Endothelial cell (in vitro differentiated cells): ENCODE measurements around the gene DIS3L2. TPM values are rescaled to one million over a fixed set of nuclear protein-coding genes. Genes with fewer than 3 reads are reported as not detected.

Experiments used
- DNase-seq: peaks from one replicate; pipeline ENCODE4 v3.0.0; 2021; ENCODE audit warnings: low spot score
- H3K27ac Mint-ChIP-seq: one replicate; pipeline ENCODE4 v1.8.0; 2021; ENCODE audit warnings: mixed read lengths, inconsistent platforms; ENCODE audit not compliant: unreplicated experiment
- H3K27me3 Mint-ChIP-seq: one replicate; pipeline ENCODE4 v1.8.0; 2021; ENCODE audit warnings: mild to moderate bottlenecking, moderate library complexity, mixed read lengths, inconsistent platforms; ENCODE audit not compliant: unreplicated experiment
- H3K36me3 Mint-ChIP-seq: one replicate; pipeline ENCODE4 v1.8.0; 2021; ENCODE audit warnings: mild to moderate bottlenecking, low read depth, mixed read lengths, inconsistent platforms; ENCODE audit not compliant: unreplicated experiment
- H3K4me1 Mint-ChIP-seq: one replicate; pipeline ENCODE4 v1.8.0; 2021; ENCODE audit warnings: mild to moderate bottlenecking, mixed read lengths, inconsistent platforms; ENCODE audit not compliant: unreplicated experiment
- H3K4me3 Mint-ChIP-seq: one replicate; pipeline ENCODE4 v1.8.0; 2021; ENCODE audit warnings: mild to moderate bottlenecking, mixed read lengths, inconsistent platforms; ENCODE audit not compliant: unreplicated experiment
- H3K9me3 Mint-ChIP-seq: one replicate; pipeline ENCODE4 v1.8.0; 2021; ENCODE audit warnings: mixed read lengths, inconsistent platforms; ENCODE audit not compliant: unreplicated experiment
- CTCF ChIP-seq: fragments of 200-600 bp; sonication (generic); IDR thresholded peaks from one replicate; pipeline ENCODE4 v1.5.0; 2021; ENCODE audit warnings: antibody characterized with exemption; ENCODE audit not compliant: unreplicated experiment
- total RNA-seq: library from RNA; stranded (reverse); fragmentation: NEBNext Ultra II Directional; extraction: Animal tissue kit (Norgen Biotek cat#: 25700); gene quantifications from one replicate; pipeline ENCODE4 v1.2.1, GENCODE V29; 2021; ENCODE audit not compliant: unreplicated experiment

Gene DIS3L2
- total RNA-seq, 1 donor from 2014 or later, result 42.1 TPM

- Mint-ChIP-seq H3K27me3 (peaks cover 7% of the 10 kb centered on the region), H3K9me3 (no peaks in the 10 kb centered on the region), H3K27ac (no peak overlapping the region), H3K4me1 (peaks cover 32% of the 10 kb centered on the region), H3K4me3 (no peak overlapping the region), H3K36me3 (no peaks in the 10 kb centered on the region)
- DNase-seq, result no peak
- TF ChIP-seq CTCF, result peak; percentile 29
These were observed 31.4 kb upstream of the DIS3L2 start for GRCh38 chr2:231929961-231930592.

- Mint-ChIP-seq H3K4me3 (no peak overlapping the region), H3K27me3 (peaks cover 7% of the 10 kb centered on the region)
These were observed 30.8 kb upstream of the DIS3L2 start for GRCh38 chr2:231930593-231931281.

GRCh38 chr2:231931481-231931915, 30.0 kb upstream of the DIS3L2 start:
- H3K4me3 Mint-ChIP-seq, result no peak overlapping the region
- H3K4me1 Mint-ChIP-seq, result peaks cover 35% of the 10 kb centered on the region
- H3K36me3 Mint-ChIP-seq, result no peaks in the 10 kb centered on the region
- no peak for TF ChIP-seq CTCF
- H3K27ac Mint-ChIP-seq, result no peak overlapping the region
- H3K9me3 Mint-ChIP-seq, result no peaks in the 10 kb centered on the region
- no peak for DNase-seq
- peaks cover 7% of the 10 kb centered on the region for H3K27me3 Mint-ChIP-seq

More at GRCh38 chr2:231930593-231931281, 30.8 kb upstream of the DIS3L2 start:
- no peak for DNase-seq
- TF ChIP-seq CTCF, result no peak
- H3K36me3 Mint-ChIP-seq, result no peaks in the 10 kb centered on the region
- H3K9me3 Mint-ChIP-seq, result no peaks in the 10 kb centered on the region
- H3K27ac Mint-ChIP-seq, result no peak overlapping the region
- peaks cover 36% of the 10 kb centered on the region for H3K4me1 Mint-ChIP-seq

- DNase-seq, result no peak
- Mint-ChIP-seq H3K4me1 (peaks cover 24% of the 10 kb centered on the region), H3K27me3 (peaks cover 5% of the 10 kb centered on the region), H3K9me3 (no peaks in the 10 kb centered on the region), H3K36me3 (no peaks in the 10 kb centered on the region), H3K27ac (no peak overlapping the region), H3K4me3 (no peak overlapping the region)
- TF ChIP-seq CTCF, result no peak
These were observed 28.9 kb upstream of the DIS3L2 start for GRCh38 chr2:231932711-231932970.
